IPS-18a (cell line): ENCODE results near the gene C9orf50.
A peak's percentile ranks its signal among the peaks of the same experiment; 100 is the strongest.

Source experiments
- H3K27ac ChIP-seq: one replicate; pipeline ENCODE4 v1.5.1; 2013; ENCODE audit warnings: low read length
- H3K27me3 ChIP-seq: one replicate; pipeline ENCODE4 v1.6.1; 2013; ENCODE audit warnings: mild to moderate bottlenecking, low read length; ENCODE audit not compliant: control insufficient read depth, insufficient read depth
- H3K36me3 ChIP-seq: one replicate; pipeline ENCODE4 v1.6.1; 2013; ENCODE audit warnings: low read depth, low read length; ENCODE audit not compliant: control insufficient read depth
- H3K4me1 ChIP-seq: one replicate; pipeline ENCODE4 v1.6.1; 2013; ENCODE audit warnings: low read depth, low read length; ENCODE audit not compliant: control insufficient read depth
- H3K4me3 ChIP-seq: one replicate; pipeline ENCODE4 v1.5.1; 2013; ENCODE audit warnings: low read length
- H3K9ac ChIP-seq: one replicate; pipeline ENCODE4 v1.6.1; 2013; ENCODE audit warnings: mild to moderate bottlenecking, low read length, moderate library complexity
- H3K9me3 ChIP-seq: one replicate; pipeline ENCODE4 v1.6.1; 2013; ENCODE audit warnings: low read depth, low read length; ENCODE audit not compliant: control insufficient read depth

The C9orf50 gene

DNA sequence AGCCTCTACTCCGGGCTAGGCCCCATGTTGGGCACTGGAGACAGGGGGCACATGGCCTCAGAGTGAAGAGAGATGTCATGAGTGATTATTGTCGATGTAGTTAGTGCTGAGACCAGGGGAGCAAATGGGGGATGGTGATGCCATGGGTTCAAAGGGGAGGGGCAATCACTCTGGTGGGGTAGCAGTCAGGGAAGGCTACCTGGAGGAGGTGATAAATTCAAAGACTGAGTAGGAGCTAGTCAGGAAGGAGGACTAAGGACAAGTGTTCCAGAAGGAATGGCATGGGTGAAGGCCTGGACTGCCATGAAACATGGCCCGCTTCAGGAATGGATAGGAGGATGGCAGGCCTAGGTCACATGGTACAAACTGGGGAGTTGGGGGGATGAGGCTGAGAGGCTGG is 41.6 kb downstream of the C9orf50 start:
- no peak overlapping the region for H3K27ac ChIP-seq
- no peak overlapping the region for H3K4me3 ChIP-seq
- no peaks in the 10 kb centered on the region for H3K36me3 ChIP-seq
- peaks cover 2% of the 10 kb centered on the region for H3K4me1 ChIP-seq
- no peaks in the 10 kb centered on the region for H3K27me3 ChIP-seq
- H3K9me3 ChIP-seq, result no peaks in the 10 kb centered on the region
- H3K9ac ChIP-seq, result no peak overlapping the region

DNA sequence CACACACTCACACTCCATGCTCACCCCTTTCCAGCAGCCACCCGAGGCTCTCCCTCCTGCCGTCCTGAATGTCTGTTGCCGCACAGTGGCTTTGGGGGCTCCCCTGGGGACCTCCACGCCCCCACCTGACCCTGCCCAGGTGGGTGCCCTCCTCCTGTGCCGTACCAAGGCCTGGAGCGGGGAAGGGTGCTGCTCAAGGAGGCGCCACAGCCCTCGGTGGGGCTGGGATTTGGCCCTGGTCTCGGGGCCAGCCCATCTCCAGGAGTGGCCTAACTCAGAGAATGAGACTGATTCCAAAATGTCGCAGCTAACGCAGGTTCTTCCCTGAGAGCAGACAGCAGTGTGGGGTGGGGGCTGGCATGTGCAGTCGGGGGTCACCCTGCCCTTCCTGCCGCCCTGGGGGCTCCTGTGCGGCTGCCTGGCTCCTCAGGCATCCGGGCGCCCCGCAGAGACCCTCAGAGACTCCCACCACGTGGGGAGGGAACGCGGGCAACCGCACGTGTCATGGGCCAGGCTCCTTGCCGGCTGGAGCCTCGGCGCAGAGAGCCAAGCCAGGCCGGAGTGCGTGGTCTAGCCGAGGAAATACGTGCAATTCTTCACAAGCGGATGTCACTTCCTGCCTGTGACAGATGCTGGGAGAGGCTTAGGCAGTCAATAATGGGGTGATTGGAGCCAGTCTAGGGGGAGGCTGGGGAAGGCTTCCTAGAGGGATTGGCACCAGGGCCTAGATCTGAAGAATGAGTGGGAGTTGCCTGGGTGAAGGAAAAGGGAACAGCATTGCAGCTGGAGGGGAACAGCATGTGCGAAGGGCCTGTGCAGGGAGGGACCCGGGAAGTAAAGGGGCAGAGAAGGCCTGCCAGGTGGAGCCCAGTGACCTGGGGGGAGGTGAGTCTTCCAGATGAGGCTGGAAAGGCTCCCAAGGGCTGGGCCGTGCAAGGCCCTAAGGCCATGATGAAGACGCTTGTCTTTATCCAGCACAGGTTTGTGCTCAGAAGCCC is 44.1 kb downstream of the C9orf50 start:
- H3K9me3 ChIP-seq, result no peaks in the 10 kb centered on the region
- no peaks in the 10 kb centered on the region for H3K27me3 ChIP-seq
- H3K9ac ChIP-seq, result no peak overlapping the region
- no peaks in the 10 kb centered on the region for H3K4me1 ChIP-seq
- H3K36me3 ChIP-seq, result no peaks in the 10 kb centered on the region
- H3K27ac ChIP-seq, result no peak overlapping the region
- H3K4me3 ChIP-seq, result no peak overlapping the region

DNA sequence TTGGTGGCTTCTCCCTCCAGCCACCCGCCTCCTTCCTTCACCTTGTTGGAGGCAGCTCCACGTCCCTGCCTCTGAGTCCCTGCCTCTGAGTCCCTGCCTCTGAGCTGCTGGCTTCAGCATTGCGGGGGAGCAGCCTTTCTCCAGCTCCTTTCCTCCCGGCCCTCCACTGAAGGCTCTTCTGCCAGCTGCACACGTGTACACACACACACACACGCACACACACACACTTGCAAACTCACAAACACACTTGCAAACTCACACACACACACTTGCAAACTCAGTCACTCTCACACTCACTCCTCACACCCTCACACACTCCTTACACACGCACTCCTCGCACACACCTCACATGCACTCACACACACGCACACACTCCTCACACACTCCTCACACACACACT is 45.1 kb downstream of the C9orf50 start:
- Histone ChIP-seq H3K27ac (no peak overlapping the region), H3K36me3 (no peaks in the 10 kb centered on the region), H3K27me3 (no peaks in the 10 kb centered on the region), H3K9me3 (no peaks in the 10 kb centered on the region), H3K4me3 (no peak overlapping the region), H3K9ac (no peak overlapping the region), H3K4me1 (peaks cover 4% of the 10 kb centered on the region)

DNA sequence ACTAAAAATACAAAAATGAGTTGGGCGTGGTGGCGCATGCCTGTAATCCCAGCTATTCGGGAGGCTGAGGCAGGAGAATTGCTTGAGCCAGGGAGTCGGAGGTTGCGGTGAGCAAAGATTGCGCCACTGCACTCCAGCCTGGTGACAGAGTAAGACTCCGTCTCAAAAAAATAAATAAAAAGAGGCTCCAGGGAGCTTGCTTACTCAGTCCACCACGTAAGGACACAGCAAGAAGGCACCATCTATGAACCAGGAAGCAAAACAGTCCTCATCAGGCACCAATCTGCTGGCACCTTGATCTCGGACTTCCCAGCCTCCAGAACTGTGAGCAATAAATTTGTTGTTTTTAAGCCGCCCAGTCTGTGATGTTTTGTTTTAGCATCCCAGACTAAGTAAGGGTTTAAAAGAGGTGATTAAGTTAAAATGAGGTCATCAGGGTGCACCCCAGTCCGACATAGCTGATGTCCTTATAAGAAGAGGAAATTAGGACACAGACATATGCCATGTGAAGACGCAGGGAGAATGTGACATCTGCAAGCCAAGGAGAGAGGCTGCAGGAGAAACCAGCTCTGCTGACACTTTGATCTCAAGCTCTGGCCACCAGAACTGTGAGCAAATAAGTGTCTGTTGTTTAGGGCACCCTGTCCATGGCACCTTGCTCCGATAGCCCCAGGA is 45.9 kb downstream of the C9orf50 start:
- Histone ChIP-seq H3K4me1 (peaks cover 12% of the 10 kb centered on the region), H3K27me3 (no peaks in the 10 kb centered on the region), H3K36me3 (no peaks in the 10 kb centered on the region), H3K9ac (no peak overlapping the region), H3K27ac (no peak overlapping the region), H3K4me3 (no peak overlapping the region), H3K9me3 (no peaks in the 10 kb centered on the region)

DNA sequence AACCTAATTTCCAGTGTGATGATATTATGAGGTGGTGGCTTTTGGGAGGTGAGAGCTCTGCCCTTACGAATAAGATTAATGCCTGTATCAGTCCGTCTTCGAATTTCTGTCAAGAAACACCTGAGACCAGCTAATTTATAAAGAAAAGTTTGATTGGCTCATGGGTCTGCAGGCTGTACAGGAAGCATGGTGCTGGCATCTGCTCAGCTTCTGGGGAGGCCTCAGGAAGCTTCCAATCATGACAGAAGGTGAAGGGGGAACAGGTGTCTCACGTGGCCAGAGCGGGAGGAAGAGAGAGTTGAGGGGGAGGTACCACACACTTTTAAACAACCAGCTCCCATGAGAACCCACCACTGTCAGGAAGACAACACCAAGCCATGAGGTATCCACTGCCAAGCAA is 46.9 kb downstream of the C9orf50 start:
- Histone ChIP-seq H3K27me3 (no peaks in the 10 kb centered on the region), H3K27ac (no peak overlapping the region), H3K9me3 (no peaks in the 10 kb centered on the region), H3K9ac (no peak overlapping the region), H3K36me3 (no peaks in the 10 kb centered on the region), H3K4me1 (peaks cover 19% of the 10 kb centered on the region), H3K4me3 (no peak overlapping the region)

DNA sequence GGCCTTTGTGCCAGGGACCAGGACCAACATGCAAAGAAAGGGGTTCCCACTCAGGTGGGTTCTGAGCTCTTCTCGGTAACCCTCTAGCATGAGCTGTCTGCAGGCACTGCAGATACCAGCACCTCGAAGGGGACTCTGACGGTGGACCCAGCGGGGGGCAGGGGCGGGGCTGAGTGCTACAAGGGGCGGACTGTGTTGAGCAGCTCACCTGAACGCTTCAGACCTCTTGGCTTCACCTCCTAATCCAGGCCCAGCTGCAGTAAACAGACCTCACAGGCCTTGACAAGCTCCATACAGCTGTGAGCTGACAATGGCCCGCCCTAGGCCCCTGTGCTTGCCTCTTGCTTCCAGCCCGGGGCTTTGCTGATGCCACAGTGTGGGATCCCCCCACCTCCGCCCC is 48.4 kb downstream of the C9orf50 start:
- Histone ChIP-seq H3K4me1 (peaks cover 19% of the 10 kb centered on the region), H3K27me3 (no peaks in the 10 kb centered on the region), H3K27ac (no peak overlapping the region), H3K9ac (no peak overlapping the region), H3K36me3 (no peaks in the 10 kb centered on the region), H3K9me3 (no peaks in the 10 kb centered on the region), H3K4me3 (no peak overlapping the region)

DNA sequence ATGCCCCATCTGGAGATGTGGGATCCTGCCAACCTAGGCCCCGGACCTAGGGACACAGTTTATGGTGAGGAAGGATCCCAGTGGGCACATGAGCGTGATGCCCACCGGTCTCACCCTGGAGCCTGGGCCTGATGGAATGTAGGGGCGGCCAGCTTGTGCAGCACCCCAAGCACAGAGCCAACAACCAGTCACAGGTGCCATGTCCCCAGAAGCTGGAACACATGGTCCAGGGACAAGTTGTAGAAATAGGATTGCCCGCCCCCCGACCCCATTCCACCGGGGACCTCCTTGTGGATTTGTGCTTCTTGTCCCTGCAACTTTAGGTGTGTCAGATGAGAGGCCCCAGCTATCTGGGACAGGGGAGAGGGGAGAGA is 48.9 kb downstream of the C9orf50 start:
- no peak overlapping the region for H3K27ac ChIP-seq

DNA sequence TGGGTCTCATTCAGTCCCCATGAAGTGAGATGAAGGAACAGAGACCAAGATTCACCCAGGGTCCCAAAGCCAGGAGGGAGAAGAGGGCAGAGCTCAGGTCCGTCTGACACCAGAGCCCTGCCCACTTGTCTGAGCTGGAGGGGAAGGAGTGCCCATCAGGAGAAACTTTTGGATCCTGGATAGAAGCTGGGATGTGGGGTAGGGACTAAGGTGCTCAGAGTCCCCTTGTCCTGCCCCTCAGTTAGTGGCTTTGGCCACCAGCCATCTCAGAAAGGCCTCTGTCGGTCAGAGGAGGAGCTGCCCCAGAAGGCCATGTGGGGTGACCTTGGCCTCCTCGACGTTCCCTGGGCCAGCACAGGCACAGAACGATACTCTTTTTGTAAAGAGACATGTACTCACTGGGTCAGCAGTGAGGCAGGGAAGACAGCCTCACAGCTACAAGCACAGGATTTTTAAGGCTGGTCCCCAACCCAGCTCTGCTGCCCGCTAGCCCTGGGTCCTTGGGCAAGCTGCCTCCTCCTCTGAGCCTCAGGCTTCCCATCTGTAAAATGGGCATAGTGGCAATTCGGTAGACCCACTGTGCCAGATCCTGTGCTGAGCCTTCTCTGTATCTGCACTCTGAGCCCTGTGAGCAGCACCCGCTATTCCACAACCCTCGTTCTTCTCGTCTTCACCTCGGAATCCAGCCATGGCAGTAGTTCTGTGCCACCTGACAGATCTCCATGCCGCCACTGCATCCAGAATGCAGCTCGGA is 49.4 kb downstream of the C9orf50 start:
- Histone ChIP-seq H3K27me3 (no peaks in the 10 kb centered on the region), H3K9ac (peak overlapping the region; percentile 21), H3K4me1 (peaks cover 19% of the 10 kb centered on the region), H3K9me3 (no peaks in the 10 kb centered on the region), H3K36me3 (no peaks in the 10 kb centered on the region), H3K27ac (no peak overlapping the region), H3K4me3 (no peak overlapping the region)

More for the DNA sequence above, 48.9 kb downstream of the C9orf50 start:
- no peak overlapping the region for H3K9ac ChIP-seq
- no peak overlapping the region for H3K4me3 ChIP-seq
- no peaks in the 10 kb centered on the region for H3K27me3 ChIP-seq
- H3K36me3 ChIP-seq, result no peaks in the 10 kb centered on the region
- H3K9me3 ChIP-seq, result no peaks in the 10 kb centered on the region
- peaks cover 19% of the 10 kb centered on the region for H3K4me1 ChIP-seq

DNA sequence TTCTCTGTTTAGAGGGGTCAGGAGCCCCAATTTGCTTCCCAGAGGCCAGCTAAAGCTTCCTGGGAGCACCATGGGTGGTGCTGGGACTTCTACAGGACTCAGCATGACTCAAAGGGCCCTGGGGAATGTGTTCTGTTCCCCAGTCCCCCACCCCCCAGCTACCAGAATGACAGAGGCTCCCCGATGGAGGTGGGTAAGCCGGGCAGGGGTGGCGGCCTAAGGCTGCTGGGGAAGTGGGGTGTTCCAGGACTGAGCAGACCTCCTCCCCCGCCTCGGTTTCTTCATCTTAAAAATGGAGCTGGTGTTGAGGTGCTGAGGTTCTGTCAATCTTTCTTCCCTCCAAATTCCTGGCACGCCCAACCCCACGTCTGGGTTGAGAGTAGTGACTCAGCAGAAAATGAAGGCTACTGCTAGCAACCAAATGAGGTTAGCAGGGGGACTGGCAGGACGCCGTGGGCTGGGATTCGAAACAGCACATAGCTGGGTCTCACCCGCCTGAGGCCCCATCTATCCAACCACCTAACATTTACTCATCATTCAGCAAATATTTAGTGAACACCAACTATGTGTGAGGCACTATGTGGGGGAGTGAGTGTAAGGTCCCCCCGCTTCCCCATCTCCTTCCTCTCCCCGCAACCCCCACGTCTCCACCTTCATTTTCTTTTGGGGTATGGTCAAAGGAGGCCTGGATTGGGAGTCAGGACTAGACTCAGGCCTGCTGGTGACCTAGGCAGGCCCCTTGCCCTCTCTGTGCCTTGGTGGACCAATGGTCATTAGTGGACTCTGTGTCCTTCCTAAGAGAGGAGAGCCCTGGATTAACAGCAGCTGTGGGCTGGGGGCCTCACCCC is 50.2 kb downstream of the C9orf50 start:
- H3K36me3 ChIP-seq, result no peaks in the 10 kb centered on the region
- H3K4me3 ChIP-seq, result no peak overlapping the region
- H3K4me1 ChIP-seq, result peaks cover 19% of the 10 kb centered on the region
- H3K9ac ChIP-seq, result peak overlapping the region; percentile 21
- H3K27ac ChIP-seq, result no peak overlapping the region
- no peaks in the 10 kb centered on the region for H3K27me3 ChIP-seq
- no peaks in the 10 kb centered on the region for H3K9me3 ChIP-seq

DNA sequence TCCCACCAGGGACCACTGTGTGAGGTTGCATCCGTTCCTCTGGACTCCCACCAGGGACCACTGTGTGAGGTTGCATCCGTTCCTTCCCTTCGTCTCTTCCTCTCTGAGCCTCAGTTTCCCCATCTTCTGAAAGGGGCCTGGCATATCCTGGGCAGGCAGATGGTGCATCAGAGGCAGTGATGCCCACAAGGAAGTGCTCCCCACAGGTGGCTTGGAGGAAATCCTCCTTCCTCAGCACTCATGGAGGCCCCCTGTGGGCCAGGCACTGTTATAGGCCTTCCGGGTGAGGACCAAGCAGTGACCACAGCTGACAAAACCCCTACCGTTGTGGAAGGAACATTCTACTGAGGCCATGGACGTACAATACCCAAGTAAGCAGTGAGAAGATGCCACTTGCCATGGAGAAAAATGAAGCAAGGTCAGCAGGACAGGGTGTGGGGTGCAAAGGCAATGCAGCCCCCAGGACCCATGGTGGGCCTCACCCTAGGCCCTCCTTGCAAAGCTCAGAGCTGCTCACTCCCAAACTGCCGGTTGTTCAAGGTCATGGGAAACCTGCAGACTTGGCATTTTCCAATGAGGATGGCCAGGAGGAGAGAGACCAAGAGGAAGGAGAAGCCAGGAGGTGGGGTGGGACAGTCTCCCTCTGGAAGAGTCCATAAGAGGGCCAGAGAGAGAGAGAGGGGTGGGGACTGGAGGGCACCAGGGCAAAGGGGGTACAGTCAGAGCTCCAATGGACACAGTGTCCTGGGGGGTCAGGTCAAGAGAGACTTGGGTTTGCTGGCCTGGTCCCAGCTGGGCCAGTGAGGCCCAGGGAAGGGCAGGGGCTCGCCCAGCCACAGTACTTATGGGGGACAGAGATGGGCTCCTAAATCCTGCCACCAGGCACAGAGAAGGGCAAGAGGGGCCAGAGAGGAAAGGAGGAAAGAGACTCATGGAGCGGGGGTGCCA is 51.1 kb downstream of the C9orf50 start:
- no peak overlapping the region for H3K4me3 ChIP-seq
- H3K4me1 ChIP-seq, result peaks cover 19% of the 10 kb centered on the region
- no peaks in the 10 kb centered on the region for H3K36me3 ChIP-seq
- no peak overlapping the region for H3K9ac ChIP-seq
- no peak overlapping the region for H3K27ac ChIP-seq
- H3K9me3 ChIP-seq, result no peaks in the 10 kb centered on the region
- H3K27me3 ChIP-seq, result no peaks in the 10 kb centered on the region
